GM18517 (cell line): ENCODE results near the gene SMYD3.

Source experiments
- ATAC-seq: cut with Tn5 transposase; IDR thresholded peaks from one replicate; pipeline ENCODE4 v1.9.1; 2021; ENCODE audit warnings: mild to moderate bottlenecking, moderate library complexity; ENCODE audit not compliant: unreplicated experiment

Gene SMYD3

DNA sequence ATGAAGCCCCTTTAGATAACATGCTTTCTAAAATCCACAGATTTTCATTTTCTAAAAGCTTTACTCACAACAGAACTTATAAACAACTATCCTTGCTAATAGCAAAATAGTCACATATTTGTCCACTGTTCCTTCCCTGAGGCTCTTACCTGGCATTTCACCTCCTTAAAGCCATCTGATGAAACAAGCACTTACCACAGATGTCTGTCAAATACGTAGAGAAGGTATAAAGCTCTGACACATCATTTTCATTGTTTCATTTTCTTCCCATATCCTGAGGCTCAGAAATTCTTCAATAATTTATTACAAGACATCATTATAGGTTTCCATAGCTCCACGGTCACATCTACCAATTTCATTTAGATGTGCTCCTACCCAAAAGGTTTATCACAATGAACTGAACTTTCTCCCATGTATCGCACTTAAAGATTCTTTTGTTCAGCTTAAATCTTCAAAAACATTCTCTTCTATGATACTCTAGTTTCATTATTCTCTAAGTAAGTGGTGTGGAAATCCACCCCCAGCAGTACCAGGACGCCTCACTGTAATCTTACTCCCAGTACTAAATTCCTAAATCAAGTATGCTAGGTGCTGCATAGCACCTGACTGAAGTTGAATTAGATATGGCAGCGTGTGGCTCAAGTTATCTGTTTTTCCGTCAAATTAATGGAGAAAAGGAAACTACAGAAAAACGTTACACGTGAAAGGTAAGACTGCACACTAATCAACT, 569.6 kb downstream of the SMYD3 start:
- no peak for ATAC-seq

DNA sequence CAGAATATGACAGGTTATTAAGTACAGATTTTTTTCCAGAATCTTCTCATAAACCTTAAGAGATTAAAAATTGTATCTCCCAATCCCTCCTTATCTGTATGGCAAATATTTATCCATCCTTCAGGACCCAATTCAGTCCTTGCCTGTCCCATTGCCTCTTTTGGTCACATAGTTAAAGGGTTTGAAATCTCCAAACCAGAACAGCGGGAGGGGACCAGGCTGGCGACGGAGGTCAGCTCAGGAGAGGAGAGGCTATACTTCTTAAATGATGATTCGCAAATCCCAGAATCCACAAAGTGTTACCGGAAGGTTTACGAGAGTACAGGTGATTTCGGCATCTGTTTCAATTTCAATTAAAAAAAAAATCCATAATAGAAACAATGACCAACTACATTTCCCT, 572.7 kb downstream of the SMYD3 start:
- no peak for ATAC-seq

DNA sequence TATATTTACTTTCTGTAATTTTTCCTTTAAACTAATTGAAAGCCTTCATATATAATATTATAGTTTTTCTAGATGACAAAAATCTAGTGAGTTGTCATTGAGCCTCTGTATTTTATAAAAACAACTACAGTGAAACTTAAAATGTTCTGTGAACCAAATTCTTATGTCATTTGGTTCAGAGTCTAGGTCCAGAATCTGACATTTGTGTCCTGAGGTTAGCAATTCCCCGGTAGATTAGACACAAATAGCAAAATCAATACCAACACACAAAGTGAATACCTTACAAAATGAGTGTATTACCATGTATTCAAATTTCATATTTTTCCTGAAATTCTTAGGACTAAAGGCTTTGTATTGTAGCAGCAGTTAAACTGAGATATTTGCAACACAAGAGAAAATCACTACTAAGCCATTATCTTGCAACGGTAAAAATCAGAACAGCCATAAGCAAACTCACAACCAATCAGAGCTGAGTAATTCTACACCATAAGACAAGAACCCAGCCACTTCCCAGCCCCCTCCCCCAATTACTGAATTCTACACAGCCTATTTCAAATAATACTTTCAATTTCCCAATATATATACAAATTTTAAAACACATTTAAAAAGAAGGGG, 573.5 kb downstream of the SMYD3 start:
- no peak for ATAC-seq

DNA sequence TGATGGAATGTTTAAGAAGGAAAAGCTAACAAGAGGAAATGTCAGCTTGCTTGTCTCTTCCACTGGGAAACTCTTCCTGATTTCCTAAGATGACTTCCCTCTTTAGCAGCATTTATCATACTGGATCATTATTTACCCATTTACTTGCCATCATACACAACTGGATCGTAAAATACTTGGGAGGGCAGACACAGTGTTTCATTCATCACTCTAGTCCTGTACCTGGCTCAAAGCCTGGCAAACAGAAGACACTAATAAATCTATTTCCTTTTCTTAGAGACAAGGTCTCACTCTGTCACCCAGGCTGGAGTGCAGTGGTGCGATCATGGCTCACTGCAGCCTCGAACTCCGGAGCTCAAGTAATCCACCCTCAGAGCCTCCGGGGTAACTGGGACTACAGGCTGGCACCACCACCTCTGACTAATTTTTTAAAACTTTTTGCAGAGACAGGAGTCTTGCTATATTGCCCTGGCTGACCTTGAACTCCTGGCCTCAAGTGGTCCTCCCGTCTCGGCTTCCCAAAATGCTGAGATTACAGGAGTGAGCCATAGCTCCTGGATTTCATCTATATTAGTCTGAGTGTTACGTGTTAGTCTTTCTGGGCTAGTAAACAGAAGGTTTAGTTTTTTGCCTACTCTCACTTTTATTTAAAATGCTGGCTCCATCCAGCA, 574.6 kb downstream of the SMYD3 start:
- ATAC-seq: no peak

DNA sequence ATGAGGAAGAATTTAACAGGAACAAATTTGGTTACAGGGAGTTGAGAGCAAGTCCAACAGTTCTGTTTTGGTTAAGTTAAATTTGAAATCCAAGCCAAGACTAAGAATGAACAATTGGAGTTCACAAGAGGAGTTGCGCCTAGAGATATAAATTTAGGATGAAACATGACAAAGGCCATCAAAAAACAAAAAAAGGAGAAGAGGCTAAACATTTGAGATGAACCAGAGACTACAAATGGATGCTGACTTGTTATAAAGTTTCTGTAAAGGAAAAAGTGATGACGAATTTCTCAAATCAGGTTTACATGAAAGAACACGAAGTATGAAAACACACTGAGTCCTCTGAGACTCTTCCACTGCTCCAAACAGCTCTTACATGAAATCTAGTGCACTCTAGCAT, 575.6 kb downstream of the SMYD3 start:
- ATAC-seq: no peak

DNA sequence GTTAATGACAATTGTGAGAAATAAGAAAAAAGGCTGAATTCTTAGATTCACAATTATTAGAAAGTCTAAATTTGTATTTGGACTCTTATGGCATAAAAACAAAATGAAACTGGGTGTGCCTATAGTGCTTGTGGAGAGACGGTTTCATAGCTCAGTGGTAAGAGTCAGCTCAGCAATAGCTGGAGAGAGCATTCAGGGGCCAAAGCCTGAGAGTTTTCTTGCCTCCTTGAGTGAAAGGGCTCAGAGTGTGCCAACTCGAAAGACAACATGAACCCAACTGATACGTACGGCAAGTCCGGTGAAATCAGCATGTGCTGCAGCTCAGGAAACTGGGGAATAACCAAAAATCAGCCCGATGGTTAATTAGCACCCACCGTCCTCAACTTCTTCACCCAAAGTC, 577.9 kb downstream of the SMYD3 start:
- ATAC-seq: no peak

DNA sequence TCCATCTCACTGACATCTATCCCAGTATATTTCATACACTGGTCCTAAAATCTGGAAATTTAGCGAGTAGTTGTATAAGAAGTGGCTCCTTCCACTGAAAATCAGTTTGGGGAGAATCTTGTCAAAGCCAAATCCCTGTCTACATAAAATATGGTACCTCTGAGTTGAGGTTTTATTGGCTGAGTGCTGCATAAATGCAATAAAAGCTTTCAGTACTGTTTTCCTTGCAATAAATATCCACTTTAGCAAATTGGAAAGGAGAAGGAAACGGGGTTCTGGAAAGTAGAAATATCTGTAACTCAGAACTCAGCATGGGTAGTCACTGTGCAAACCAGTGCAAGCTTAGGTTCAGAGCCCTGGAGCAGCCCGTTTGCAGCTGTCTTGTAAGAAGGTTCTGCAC, 580.2 kb downstream of the SMYD3 start:
- ATAC-seq: no peak

DNA sequence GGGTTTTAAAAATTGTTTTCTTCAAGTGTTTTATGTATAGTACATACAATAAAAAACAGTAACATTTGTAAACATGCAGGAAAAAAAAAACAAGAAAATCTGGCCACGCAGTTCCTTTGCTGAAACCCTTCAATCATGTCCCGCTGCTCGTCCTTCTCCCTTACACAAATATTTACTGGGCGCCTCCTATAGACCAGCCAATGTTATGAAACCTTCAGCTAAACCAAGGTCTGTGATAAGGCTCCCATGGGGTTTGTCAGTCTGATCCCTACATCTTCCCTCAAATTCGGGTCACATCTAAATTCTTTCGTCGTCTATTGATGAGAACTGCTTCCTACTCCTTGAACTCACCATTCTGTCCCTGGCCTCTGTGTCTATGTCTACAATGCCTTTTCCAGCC, 583.9 kb downstream of the SMYD3 start:
- no peak for ATAC-seq

DNA sequence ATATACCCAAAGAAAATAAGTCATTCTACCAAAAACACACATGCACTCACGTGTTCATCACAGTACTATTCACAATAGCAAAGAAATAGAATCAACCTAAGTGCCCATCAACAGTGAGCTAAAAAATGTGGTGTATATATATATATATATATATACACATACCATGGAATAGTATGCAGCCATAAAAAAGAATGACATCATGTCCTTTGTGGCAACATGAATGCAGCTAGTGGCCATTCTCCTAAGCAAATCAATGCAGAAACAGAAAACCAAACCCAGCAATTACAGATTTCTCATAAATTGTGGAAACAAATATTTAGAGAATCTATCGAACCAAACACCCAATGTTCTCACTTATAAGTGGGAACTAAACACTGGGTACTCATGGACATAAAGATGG, 585.7 kb downstream of the SMYD3 start:
- ATAC-seq: no peak

DNA sequence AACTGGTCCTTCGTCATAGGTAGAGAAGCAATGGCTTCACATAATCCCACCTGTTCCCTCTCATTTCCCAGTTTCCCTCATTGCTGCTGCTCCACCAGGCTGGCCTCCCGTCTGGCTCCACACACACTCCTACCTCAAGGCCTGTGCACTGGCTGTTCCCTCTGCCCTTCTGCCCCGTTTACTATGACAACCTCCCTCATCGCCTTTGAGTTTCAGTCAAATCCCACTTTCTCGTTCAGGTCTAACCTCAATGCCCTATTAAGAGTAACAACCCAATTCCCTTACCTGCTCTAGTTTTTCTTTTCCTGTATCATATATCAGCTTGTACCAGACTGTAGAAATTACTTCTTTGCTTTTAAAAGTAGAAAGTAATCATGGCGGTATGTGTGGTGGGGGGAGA, 589.7 kb downstream of the SMYD3 start:
- no peak for ATAC-seq

DNA sequence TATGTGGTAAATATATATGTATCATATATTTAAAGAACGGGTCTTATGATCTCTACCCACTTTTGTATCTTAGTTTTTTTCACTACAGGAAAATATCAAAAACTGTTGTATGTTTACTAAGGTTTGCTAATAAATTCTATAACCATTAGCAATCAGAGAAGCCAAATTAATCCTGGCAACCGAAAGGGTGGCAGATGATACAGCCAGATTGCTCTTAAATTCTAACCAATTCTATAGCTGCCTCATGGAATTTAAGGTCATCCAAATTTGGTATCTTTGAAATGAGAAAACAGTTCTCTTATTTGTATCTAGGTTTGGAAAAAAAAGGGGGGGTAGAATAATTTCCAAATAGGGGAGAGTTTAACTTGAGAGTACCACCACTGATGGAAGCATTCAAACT, 591.2 kb downstream of the SMYD3 start:
- ATAC-seq: no peak

DNA sequence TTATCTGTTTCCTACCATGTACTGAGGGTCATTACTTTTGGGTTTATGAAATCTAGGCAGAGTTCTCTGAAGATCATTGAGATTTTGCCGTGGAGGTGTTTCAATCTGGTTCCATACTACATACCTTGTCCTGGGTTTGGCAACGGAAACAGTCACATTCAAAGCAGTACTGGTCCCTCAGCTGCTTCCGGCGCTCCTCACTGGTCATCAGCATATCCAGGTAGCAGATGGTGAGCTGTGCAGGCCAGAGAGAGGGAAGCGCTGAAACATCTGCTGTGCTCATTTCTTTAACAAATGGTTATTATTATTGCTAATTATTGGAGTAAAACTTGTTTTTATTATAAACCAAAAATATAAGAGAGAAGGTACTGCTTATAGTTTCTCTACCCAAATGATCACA, 591.7 kb downstream of the SMYD3 start:
- no peak for ATAC-seq

DNA sequence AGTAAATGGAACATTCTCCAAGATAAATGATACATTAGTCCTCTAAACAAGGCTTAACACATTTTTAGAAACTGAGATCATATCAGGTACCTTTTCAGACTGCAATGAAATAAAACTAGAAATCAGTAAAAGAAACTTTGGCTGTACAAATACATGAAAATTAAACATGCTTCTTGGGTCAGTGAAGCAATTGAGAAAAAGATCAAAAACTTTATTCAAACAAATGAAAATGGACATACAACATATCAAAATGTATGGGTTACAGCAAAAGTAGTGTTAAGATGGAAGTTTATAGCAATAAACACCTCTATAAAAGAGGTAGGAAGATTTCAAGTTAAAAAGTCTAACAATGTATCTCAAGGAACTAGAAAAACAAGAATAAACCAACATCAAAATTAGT, 598.5 kb downstream of the SMYD3 start:
- ATAC-seq: no peak

DNA sequence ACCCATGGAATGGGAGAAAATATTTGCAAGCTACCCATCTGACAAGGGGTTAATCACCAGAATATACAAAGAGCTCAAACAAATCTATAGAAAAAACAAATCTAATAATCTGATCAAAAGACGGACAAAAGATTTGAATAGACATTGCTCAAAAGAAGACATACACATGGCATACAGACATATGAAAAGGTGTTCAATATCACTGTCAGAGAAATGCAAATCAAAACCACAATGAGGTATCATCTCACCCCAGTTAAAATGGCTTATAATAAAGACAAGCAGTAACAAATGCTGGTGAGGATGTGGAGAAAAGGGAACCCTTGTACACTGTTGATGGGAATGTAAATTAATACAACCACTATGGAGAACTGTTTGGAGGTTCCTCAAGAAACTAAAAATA, 600.9 kb downstream of the SMYD3 start:
- ATAC-seq: no peak

DNA sequence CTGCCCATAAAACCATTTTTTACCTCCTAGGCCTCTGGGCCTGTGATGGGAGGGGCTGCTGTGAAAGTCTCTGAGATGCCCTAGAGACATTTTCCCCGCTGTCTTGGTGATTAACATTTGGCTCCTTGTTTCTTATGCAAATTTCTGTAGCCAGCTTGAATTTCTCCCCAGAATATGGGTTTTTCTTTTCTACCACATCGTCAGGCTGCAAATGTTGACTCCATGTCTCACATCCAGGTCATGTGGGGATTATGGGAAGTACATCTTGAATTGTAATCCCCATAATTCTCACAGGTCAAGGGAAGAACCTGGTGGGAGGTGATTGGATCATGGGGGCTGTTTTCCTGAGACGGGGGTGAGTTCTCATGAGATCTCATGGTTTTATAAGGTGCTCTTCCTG, 603.2 kb downstream of the SMYD3 start:
- no peak for ATAC-seq

DNA sequence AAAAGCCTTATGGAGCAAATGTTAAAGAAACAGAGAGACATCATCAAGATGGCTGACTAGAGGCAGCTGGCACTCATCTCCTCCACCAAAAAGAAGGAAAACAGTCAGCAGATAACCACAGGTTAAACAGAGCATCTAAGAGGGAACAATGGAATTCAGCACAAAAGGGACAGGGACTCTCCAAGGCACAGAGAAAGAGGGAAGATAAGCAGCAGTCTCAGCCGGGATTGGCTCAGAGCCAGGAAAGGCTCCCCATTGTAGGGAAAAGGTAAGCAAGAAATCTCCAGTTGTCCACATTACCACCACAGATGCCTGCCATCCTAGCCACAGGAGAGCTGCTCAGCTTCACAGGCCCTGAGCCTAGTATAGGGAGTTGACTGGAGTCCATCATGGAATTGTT, 605.5 kb downstream of the SMYD3 start:
- no peak for ATAC-seq

DNA sequence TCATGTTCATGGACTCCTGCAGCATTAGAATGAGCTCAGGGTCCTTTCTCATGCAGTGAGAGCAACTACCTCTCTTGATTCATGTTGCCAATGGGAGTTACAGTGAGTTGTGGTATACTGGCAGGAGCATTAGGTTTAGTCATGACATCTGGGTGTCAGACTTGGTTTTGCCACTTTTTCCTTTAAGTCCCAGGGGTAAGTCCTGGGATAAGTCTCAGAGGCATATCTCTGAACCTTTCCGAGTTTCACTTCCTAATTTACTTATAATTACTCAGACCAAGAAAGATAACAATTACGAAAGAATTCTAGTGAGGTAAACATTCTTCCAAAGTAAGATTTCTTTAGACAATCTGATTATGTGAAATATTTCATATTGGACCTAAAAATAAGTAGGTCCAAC, 606.0 kb downstream of the SMYD3 start:
- no peak for ATAC-seq

DNA sequence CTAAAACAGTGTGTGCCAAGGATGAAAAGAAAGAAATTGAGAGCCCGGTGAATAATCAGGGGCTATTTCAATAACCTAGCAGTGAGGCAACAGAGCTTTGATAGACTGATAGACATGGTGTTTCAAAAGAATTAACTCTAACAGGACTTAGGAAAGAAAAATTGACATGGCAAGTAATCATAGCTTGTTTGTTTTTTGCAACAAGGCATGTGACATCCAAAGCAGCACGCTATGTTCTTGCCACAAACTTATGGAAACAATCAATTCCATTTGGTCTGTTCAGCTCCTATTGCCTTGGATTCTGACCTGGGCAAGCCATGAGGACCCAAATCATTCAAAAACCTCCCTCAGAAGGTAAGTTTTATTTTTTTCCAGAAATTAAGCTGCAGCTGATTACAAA, 608.5 kb downstream of the SMYD3 start:
- no peak for ATAC-seq

DNA sequence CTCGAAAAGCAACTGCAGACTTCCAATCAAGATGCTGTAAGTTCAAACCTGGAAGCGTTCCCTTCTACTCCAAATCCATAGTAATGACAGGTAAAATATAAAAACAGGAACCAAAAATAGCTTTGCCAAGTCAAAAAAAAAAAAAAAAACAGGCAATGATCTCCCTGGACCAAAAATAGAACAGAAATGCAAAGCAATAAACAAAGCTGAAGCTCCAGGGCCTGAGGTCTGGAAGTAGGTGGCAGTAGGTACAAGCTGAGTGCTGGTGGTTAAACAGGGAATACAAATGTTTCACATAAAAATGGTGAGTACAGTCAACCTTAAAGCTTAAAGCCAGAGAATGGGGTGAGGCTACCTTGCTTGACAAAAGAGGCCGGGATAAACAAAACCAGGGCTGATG, 610.8 kb downstream of the SMYD3 start:
- ATAC-seq: no peak

DNA sequence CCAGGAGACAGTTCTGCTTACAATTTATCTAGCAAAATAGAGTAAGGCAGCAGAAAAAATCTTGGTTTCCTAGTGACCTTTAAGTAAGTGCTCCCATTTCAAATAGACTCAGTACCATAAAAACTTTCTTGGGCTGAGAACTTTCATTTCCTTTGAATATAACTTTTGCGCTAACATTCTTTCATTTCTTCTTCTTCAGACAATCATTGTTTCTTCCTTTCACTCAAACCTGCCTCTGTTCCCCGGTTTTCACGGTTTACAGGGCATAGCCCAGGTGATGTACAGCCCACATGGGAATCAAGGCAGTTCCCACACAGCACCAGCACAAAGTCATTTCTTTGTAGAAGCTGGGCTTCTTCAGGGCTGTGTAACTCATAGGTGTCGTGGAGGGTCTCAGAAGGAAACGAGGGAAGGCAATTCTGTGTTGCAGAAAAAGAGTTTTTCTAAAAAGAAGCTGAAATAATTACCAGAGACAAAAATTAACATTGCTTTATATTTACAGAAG, 611.6 kb downstream of the SMYD3 start:
- ATAC-seq: no peak

DNA sequence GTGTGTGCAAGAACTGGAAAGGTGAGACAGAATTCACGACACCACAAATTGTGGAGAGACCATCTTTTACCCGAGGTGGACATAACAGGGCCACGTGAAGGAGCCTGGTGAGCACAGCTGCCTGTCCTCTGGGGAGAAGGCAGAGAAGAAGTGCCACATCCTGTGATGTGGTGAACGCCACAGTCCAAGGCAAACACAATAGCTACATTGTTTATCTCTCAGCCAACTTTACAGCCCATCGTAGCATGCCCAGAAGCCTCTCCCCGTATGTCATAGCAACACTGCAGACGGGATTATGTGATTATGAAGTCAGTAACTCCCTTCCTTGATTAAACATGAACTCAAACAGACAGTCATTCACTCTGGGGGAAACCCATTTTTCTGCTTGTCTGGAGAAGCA, 612.2 kb downstream of the SMYD3 start:
- ATAC-seq: no peak

DNA sequence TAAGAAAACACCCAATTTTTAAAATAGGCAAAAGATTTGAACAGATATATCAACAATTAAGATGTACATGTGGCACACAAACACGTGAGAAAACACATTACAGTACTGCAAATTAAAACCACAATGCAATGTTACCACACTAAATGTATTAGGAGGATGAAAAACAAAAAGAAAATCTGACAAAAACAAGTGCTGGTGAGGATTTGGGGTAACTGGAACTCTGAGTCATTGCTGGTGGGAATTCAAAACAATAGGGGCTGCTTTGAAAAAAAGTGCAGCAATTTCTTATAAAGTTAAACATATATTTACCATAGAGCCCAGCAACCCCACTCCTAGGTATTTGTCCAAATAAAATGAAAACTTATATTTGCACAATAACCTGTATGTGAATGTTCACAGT, 614.1 kb downstream of the SMYD3 start:
- no peak for ATAC-seq
